SIG-M5 treated with dmso at 0.1 percent for 504 hours (cell line): ENCODE results near the gene CFAP58.

Source experiments
- DNase-seq: peaks from one replicate; lab custom pipeline; 2025; ENCODE audit not compliant: unreplicated experiment; lab: John Stamatoyannopoulos, UW

The CFAP58 gene

DNA sequence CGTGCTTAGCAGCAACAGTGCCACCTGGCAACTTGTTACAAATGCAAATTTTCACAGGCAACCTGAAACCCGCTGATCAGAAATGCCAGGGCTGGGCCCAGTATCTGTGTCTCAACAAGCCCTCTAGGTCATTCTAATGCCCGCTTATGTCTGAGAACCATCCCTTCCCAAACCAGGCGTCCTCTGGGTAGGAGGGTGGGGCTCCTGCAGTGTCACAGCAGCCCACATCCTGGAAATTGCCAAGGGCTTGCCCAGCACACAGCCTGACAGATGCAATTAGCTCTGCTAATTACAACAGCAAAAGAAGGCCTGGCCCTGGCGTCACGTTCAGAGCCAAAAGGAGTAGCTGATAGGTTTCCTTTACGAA, 31.2 kb upstream of the CFAP58 start:
- no peak for DNase-seq

DNA sequence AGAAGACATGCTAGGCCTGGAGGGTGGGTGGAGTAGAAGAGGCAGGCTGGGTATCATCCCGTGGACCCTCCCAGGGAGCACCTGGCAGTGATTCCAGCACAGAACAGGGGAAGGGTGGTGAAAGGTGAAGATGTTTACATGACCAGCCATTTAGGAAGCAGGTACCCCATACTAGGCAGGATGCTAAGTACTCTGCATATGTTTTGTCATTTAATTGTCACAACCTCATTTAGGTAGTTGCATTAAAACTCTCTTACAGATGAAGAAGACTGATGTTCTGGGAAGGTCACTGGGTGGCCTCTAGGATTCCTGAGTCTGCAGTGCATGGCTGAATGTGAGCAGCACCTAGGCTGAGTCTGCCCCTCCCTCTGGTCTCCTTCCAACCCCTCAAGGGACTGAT, 30.5 kb upstream of the CFAP58 start:
- DNase-seq = no peak

DNA sequence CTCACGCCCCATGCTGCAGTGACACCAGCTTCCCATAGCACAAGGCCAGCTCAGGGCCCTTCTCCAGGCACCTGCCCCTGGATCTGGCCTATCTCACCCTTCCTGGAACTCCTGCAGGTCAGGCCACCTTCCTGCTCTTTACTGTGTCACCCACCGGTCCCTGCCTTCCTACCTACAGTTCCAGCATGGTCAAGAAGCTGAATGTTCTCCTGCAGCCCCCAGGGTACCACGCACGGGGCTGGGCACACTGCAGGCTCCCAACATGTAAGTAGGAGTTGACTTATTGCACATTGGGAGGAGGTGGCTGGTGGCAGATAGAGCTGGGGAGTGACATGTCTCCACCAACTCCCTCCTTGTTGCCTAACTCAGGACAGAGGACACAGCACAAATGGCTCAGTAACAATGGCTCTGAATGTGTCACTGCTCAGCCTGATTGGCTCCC, 29.9 kb upstream of the CFAP58 start:
- DNase-seq = peak; percentile 53

DNA sequence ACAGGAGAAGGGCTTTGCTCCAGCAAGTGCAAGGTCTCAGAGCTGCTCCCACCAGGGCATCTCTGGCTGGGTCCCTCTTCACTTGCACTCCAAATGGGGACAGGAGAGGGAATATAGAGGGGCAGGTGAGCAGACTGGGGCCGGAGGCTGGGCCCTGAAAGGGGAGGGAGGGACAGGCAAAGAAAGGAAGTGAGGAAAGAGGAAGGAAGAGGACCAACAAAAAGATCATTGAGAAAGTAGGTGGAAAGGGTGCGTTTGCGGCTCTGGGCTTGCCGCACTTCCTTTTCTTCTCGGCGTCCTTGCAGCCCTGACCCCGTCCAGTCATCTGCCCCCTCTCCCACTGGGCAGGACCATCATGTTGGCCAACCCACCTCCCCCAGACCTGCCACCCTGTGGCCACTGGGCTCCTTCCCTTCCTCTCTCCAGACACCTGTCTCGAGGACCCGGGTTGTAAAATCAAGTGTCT, 29.4 kb upstream of the CFAP58 start:
- DNase-seq = peak; percentile 85

DNA sequence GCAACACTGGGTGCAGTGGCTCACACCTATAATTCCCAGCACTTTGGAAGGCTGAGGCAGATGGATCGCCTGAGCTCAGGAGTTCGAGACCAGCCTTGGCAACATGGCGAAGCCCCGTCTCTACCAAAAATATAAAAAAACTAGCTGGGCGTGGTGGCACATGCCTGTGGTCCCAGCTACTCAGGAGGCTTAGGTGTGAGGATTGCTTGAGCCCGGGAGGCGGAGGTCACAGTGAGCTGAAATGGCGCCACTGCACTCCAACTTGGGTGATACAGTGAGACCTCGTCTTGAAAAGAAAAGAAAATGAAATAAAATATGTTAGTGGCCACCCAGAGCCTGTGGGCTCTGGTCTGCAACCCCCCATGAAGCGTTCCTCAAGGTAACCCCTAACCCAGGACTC, 28.7 kb upstream of the CFAP58 start:
- DNase-seq = no peak

DNA sequence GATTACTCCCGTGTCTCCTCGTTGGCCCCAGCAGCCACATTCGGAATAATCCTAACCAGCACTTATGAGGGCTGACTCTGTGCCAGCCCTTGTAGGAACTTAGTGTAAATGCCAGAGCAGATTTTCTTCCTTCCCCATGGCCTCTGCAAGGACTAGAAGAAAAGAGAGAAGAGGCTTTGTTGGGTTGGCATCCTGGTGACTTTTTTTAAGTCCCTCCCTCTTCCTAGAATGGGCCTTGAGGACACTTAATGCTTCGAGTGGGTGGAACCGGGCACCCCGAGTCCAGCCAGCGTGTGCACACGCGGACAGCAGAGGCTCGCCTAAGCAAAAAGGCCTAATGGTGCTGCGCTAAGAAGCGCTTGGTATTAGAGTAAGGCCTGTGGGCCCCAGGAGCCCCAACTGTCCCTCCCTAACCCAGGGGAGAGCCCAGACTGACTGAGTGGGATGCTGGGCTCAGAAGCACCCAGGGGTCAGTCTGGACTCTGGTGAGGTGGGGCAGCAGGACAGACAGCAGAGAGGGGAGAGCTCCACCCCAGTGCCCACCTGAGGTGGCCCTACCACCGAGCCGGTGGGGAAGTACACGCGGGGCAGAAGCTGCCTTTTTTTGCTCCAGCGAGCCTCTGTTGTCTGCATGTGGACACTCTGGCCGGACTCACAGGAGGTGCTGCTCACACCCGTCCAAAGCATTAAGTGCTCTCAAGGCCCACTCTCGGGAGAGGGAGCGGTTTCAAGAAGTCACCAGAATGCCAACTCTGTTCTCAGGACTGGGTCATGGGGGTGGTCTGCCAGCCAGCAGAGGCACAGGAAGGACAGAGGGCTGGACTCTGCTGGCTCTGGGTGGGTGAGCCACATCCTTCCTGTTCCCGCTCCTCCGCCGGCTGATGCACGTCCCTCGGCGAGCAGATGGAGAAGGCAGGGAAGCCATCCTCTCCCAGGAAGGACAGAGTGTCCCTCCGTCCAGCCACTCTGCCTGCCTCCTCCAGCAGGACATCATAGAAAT, 27.9 kb upstream of the CFAP58 start:
- no peak for DNase-seq

DNA sequence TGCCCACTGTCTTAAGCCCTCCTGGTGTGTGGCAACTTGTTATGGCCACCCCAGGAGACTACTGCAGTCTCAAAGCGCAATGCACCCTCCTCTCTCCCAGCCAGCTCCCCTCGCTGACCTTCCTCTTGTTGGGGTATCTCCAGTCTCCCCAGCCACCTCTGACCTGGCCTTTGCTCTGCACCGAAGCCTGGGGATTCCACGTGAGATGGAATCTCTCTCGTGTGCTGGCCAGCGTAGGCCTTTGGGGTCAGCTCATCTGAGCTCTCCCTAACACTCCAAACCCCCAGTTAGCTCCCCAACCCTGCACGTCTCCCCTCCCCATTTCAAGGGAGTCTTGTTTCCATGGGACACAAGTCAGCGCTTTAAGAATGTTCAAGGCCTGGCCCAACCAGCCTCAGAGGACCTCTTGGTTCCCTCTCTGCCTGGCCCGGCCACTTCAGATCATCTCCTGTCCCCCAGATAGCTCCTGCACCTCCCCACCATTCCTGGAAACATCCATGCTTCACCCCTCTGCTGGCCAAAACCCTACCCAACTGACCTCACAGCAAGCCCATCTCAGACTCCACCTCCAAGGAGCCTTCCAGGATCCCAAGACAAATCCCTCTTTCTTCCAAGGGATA, 26.5 kb upstream of the CFAP58 start:
- DNase-seq = no peak

DNA sequence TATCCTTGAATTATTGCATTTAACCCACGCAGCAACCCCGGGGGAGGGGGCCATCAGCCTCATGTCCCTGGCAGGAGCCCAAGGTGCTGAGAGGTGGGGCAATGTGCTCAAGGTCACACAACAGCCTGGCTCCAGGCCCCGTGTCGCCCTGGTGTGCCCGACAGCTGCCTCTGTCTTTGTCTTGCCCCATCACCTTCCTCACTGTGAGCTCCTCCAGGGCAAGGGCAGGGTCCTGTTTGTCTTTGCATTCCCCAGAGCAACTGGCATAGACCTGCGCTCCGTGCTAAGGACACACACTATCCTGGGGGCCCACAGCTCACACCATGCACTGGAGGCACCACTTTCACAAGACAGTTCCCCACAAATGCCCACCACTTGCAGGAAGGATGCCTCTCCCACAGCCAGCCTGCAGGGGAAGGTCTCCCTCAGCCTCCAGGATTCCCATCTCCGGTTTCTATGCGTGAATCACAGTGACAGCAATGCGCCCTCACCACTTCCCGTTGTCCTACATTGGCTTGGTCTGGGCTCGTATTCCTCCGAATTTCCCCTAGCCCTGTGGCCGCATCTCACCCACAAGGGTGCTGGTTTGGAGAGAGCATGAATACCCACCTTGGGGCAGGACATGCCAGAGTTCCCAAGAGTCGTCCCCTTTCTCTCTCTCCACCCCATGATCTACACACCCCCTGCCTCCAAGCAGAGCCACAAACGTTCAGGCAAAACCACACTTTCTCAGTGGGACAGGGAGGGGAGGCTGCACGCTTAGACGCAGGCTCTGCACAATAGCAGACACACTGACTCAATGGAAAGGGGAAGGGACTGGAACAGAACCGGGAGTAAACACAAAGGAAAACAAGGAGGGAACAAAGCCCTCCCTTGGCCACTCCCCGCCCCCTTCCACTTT, 25.6 kb upstream of the CFAP58 start:
- no peak for DNase-seq

DNA sequence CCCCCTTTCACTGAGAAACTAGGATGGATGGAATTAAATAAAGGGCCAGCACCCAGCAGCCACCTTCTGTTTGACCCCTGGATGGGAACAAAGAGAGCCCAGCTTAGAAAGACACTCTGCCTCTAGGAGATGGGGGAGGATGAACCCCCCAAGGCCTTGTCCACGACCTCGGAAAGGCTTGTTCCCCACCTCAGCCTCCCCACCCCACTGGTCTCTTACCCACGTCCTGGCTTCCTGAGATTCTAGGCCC, 25.1 kb upstream of the CFAP58 start:
- no peak for DNase-seq

DNA sequence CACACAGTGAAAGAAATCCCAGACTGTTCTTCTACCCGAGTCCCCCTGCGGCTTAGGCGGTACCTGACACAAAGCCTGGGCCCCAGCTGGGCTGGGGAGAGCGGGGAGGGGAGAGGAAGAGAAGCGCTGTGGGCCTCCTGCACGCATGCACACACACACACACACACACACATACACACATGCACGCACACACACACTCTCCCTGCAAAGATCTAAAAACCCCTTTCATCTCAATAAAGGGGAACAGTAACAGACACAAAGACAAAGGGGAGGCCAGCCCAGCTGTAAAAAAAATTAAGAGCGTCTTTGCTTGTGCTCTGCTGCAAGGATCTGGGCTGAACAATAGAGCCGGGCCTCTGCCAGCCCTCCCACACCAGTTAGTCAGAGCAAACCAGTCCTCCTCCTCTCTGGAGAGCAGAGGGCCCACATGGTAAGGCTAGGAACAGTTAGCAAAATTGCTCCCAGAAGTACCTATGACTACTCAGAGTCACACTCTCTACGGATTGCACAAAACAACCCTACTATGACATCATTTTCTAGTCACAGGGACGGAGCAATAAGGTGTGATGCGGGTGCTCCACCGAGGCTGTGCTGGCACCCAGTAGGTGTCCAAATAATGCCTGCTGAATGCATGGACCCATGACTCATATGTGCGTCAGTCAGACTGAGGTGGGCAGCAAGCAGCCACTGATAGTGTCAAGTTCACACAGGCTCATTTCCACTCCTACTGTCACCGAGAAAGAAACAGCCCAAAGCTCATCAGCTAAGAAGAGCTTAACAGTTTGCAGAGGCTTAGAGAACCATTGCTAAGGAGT, 24.5 kb upstream of the CFAP58 start:
- peak; percentile 59 for DNase-seq

DNA sequence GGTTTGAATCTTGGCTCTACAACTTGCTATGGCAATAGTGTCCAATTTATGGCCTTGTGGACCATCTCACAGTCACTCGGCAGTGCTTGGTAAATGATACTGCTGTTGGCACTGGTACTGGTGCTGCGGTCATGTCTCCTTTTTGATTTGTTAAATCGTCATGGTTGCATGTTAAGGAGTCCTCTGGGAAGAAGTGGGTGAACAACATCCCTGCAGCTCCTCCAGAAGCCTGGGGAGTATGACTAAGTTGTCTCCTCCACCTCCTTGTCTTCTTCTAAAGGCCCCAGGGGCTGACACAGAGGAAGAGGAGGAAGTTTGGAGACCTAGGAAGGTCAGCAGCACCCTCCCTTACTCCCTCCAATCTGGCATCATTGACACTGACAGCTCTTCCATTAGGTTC, 23.9 kb upstream of the CFAP58 start:
- no peak for DNase-seq

DNA sequence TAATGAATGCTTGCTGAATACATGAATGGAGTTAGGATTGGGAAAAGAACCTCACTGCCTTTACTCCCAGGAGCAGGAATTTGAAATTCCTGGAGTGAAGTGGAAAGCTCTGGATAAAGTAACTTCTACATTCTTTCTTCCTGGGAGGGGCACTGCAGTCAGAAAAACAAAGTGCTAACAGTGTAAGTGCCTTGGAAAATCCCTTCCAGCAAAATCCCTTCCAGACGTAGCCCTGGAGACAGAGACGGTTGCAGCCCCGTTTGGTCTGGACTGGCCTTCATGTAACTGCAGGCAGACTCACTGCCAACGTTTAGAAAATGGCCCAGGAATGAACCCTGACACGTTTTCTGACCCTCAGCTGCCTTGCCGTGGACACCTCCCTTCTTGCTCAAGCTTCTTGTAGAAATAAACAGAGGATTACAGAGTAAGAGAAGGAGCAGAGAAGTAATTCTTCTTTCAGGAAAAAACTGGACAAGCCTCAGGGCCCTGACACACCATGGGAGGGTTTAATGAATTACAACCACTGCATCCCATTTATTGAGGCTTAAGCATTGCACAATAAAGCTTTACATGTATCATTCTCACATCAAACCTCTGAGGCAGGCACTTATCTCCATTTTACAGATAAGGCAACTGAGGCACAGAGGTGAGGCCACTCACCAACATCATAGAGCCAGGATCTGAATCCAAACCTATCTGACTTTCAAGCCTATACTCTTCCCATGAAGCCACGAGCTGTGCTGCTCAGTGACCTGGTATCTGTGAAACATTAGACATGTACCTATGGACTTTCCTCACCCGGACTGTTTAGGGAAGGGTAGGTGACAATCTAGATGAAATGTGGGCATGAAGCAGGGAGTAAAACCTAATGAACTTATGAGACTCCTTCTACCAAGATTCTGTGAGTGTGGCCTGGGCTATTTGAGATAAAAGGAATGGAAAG, 23.2 kb upstream of the CFAP58 start:
- no peak for DNase-seq

DNA sequence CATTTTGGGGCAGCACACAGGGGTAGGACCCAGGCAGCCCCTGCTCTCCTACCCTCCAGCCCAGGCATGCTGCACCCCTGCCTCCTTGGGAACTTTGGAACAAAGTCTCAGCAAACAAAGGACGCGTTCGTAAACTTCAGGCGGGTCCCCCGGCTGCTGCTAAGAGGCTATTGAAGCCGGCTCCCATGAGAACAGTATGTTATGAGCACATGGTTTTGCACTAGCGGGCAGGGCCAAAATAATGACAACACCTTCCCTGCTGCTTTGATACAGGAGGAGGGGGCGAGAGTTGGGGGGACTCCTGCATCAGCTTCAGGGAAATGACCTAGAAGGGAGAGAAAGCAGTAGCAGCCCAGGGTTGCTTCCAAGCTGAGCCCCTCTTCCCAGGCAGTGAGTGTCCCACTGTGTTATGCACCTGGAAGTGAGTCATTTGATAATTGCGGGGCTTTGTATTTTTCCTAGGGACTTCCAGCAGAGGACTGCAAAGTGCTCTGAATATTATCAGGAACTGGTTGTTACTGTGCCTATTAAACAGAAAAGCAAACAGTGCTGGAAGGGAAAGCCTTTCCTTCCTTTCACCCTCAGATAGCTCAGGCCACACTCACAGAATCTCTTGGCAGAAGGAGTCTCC, 22.3 kb upstream of the CFAP58 start:
- DNase-seq = no peak

DNA sequence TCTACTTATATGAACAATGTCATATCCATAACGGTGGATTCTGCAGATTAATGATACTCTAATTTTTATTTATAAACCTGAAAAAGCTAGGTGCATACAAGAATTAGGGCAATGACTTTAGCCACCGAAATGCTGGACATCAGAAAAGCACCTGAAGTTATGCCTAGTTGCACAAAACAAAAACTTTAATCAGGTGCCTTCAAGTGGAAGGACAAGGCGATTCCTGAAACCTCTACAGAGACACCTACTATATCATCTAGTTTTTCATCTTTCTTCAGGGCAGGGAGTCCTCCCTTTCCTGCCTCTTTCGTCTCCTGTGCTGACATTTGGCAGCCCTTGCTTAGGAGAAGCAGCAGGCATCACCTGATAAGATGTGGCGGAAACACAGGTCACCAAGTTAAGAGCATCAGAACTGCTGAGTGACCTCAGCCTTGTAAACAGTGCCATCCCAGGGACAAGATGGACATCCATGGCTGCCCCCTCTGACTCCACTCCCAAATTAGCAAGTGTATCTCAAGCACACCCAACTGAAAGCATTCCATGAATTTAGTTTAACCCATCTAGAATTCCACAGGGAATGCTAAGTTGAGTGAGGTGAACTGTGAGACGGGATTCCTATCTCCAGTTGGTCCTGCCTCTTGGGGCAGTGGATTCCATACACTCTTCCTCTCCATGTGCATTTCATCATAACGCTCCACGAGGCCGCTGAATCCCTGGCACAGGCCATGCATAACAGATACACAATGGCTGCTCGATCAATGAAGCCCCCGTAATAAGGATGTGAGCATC, 21.2 kb upstream of the CFAP58 start:
- DNase-seq = no peak

DNA sequence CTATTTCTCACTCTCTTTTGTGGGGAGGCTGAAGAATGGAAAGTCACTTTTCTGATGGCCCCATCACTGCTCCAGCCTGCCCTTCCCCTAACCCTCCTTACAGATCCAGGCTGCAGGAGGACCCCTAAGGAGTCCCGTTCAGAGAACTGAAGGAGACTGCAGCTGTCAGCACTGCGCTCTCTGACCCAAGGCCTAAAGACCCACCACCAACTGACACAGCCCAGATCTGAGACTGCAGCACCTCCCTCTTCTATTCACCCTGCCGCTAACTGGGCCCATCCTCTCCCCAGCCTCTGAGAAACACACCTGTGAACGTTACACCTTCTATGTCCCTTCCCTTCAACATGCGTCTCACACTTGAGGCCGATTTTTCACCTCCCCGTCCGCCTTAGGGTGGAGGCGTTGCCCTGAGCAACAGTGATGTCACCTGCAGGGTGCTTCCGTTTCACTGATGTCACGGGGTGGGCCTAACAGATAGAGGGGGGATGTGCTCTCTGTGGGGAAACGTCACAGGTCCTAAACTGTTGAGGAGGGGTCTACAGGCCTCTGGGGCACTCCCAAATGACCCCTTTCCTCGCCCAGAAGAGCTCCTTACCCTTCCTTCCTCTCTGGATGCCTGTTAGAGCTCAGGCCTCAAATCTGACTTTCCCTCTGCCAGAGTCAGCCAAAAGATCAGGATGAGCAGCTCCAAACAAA, 20.5 kb upstream of the CFAP58 start:
- no peak for DNase-seq

DNA sequence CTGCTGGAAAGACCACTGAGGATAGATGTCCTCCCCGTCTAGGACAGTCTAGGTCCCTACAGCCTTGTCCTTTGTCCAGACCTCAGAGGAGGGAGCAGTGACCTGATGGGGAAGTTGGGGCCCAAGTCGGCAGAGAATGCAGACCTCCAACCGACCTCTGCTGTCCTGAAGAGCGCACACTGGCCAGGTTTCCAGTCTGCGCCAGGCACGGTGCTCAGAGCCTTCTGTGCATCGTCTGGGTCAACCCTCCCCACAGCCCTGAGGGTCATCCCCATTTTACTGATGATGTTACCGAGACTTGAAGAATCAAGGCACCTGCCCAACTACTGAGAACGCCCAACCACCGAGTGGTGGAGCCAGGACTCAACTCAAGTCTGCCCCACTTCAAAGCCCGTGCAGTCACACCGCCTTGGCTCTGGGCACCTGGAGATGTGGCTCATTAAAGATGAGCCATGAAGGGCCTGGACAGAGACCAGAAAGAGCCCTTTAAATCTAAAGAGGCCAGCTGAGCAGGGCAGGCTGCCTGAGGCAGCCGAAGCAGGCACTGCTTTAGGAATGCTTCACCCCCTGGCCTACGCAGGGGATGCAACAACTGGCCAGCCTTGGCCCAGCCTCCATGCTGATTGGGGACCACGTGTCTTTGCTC, 19.8 kb upstream of the CFAP58 start:
- DNase-seq = no peak

DNA sequence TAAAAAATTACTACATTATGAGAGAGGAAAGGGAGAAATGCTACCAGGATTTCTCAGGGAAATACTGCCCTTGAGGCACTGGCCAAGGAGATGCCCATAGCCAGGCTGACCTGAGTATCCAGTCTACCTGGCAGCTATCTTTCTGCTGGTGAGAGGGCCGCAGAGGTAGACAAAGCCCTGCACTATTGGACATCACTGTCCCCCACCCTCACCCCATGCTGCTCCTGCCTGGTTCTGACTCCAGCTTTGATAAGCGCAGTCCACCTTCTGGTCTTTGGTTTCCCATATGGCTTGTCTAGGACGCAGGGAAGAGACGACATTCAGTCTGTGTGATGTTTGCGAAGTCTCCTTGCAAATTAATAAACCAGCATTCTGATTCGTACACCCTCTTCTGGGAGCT, 19.1 kb upstream of the CFAP58 start:
- DNase-seq = no peak
